K562 (cell line): ENCODE data around the gene HSFX3. TPM values are rescaled to one million over a fixed set of nuclear protein-coding genes. Genes with fewer than 3 reads are reported as not detected.
A peak's percentile ranks its signal among the peaks of the same experiment; 100 is the strongest.

Experiments used
- ARID3A ChIP-seq: IDR thresholded peaks from 2 replicates; pipeline ENCODE4 v1.6.1; 2012; ENCODE audit warnings: low read depth, low read length, improper control_type of control experiment, borderline replicate concordance
- CGGBP1 ChIP-seq: fragments of 250-450 bp; sonication (Bioruptor Pico); IDR thresholded peaks from 2 replicates; pipeline ENCODE4 v1.9.0; 2021; ENCODE audit warnings: mild to moderate bottlenecking
- GATAD2B ChIP-seq: fragments of 450-650 bp; IDR thresholded peaks from 2 replicates; pipeline ENCODE4 v1.6.1; 2017; ENCODE audit warnings: mild to moderate bottlenecking, borderline replicate concordance
- MAZ ChIP-seq, 2 experiments: fragments of 450-650 bp in 1 of 2; sonication (generic) in 1 of 2; formaldehyde crosslinking; IDR thresholded peaks in 1 of 2; conservative IDR thresholded peaks in 1 of 2; 2 replicates each; pipeline versions ENCODE4 v1.4.0 to v1.5.0; 2020; ENCODE audit warnings: mild to moderate bottlenecking in 1 of 2, missing genetic modification reagents in 1 of 2
- MCM2 ChIP-seq: fragments of 450-650 bp; IDR thresholded peaks from 2 replicates; pipeline ENCODE4 v1.6.1; 2017; ENCODE audit warnings: low read depth, mild to moderate bottlenecking
- MNT ChIP-seq, 2 experiments: fragments of 450-650 bp; conservative IDR thresholded peaks; 2 replicates each; pipeline ENCODE4 v1.6.1; 2017; ENCODE audit warnings: mild to moderate bottlenecking in 2 of 2, moderate library complexity in 2 of 2
- NFIC ChIP-seq: fragments of 450-650 bp; IDR thresholded peaks from 2 replicates; pipeline ENCODE4 v1.6.1; 2017; ENCODE audit warnings: mild to moderate bottlenecking, inconsistent platforms
- NR2C1 ChIP-seq, 2 experiments: fragments of 450-650 bp; IDR thresholded peaks; 2 replicates each; pipeline ENCODE4 v1.6.1; 2017; ENCODE audit warnings: mild to moderate bottlenecking in 2 of 2, antibody characterized with exemption in 1 of 2, inconsistent platforms in 1 of 2, missing compliant biosample characterization in 1 of 2, missing genetic modification characterization in 1 of 2
- RBBP5 ChIP-seq: fragments of 200-600 bp; sonication (generic); IDR thresholded peaks from 2 replicates; pipeline ENCODE4 v1.6.1; 2012; ENCODE audit warnings: borderline replicate concordance, mild to moderate bottlenecking, low read length, control low read depth, inconsistent platforms; ENCODE audit not compliant: insufficient read depth, poor library complexity, severe bottlenecking
- SRSF1 ChIP-seq: fragments of 200-400 bp; formaldehyde crosslinking; IDR thresholded peaks from 2 replicates; pipeline ENCODE4 v1.6.1; 2017; ENCODE audit warnings: mild to moderate bottlenecking, low read depth, low read length, moderate library complexity
- STAG1 ChIP-seq: sonication (generic); formaldehyde crosslinking; IDR thresholded peaks from 2 replicates; pipeline ENCODE4 v1.5.0; 2020; ENCODE audit warnings: missing genetic modification reagents, borderline replicate concordance
- TAF1 ChIP-seq: IDR thresholded peaks from 2 replicates; pipeline ENCODE4 v1.6.1; 2011; ENCODE audit warnings: mild to moderate bottlenecking, low read length, moderate library complexity; ENCODE audit not compliant: insufficient read depth, control insufficient read depth, severe bottlenecking; ENCODE audit errors: extremely low read depth
- YY1 ChIP-seq, 3 experiments: IDR thresholded peaks; 2 replicates each; pipeline ENCODE4 v1.6.1; 2011; ENCODE audit warnings: low read length in 2 of 3, mild to moderate bottlenecking in 2 of 3, moderate library complexity in 2 of 3, borderline replicate concordance in 1 of 3, control low read depth in 1 of 3, low read depth in 1 of 3; ENCODE audit not compliant: insufficient read depth in 3 of 3, insufficient replicate concordance in 2 of 3, control insufficient read depth in 1 of 3, insufficient read length in 1 of 3; ENCODE audit errors: extremely low read depth in 1 of 3
- ZBTB2 ChIP-seq: fragments of 450-650 bp; IDR thresholded peaks from 2 replicates; pipeline ENCODE4 v1.6.1; 2016; ENCODE audit warnings: antibody characterized with exemption
- ZNF175 ChIP-seq: fragments of 200-800 bp; sonication (Bioruptor generic); IDR thresholded peaks from 2 replicates; pipeline ENCODE4 v1.6.1; 2016; ENCODE audit warnings: low read depth, mild to moderate bottlenecking, missing genetic modification characterization, missing compliant biosample characterization
- ZNF277 ChIP-seq: fragments of 250-450 bp; sonication (Bioruptor Pico); IDR thresholded peaks from 2 replicates; pipeline ENCODE4 v1.8.0; 2022; ENCODE audit warnings: inconsistent platforms, mild to moderate bottlenecking, moderate library complexity, borderline replicate concordance
- polyA plus RNA-seq, 8 experiments: library from polyadenylated mRNA; depleted of rRNA in 4 of 8; stranded (reverse) in 5 of 8; unstranded in 3 of 8; fragments of >200 nt; fragmentation: Nextera tagmentation in 2 of 8; fragmentation: Illumina TruSeq in 1 of 8; extraction: Ambion mirVana in 2 of 8; extraction: Trizol in 1 of 8; gene quantifications; 2 replicates each; pipeline versions ENCODE4 v1.2.1 to v1.2.3, GENCODE V29; 2011 to 2014; ENCODE audit warnings: inconsistent platforms in 1 of 8, missing spikeins in 1 of 8
- total RNA-seq, 7 experiments: library from RNA; depleted of rRNA in 6 of 7; stranded (reverse); fragments of >200 nt in 6 of 7; fragmentation: Illumina TruSeq in 2 of 7; extraction: Trizol in 2 of 7; gene quantifications; 2 replicates each; pipeline versions ENCODE4 v1.2.1 to v1.2.3, GENCODE V29; 2011 to 2021; ENCODE audit warnings: low replicate concordance in 1 of 7

HSFX3 gene
- total and polyA plus RNA-seq, 9 of the 15 experiments (the other 6 are each of a cell fraction or from before 2014, with no cell fraction given) = 0.08 to 0.10 TPM; not detected in 7

GRCh38 chrX:149540621-149541520 lies 8.9 kb downstream of the HSFX3 start, which contains the start of gene EOLA1 (continued):
- TF ChIP-seq TAF1 (no peak), ARID3A (no peak), GATAD2B (no peak), SRSF1 (no peak), NFIC (peak; percentile 77), ZBTB2 (peak; percentile 100), ZNF277 (CRISPR knock-in tag) (no peak), MCM2 (no peak), STAG1 (CRISPR knock-in tag) (no peak), ZNF175 (no peak), CGGBP1 (no peak), RBBP5 (peak; percentile 56), YY1 (IDR thresholded peaks at IDR 0.05; ENCODE audit: borderline replicate concordance in 1 of 3, control insufficient read depth in 1 of 3, extremely low read depth in 1 of 3, insufficient read depth in 3 of 3, insufficient read length in 1 of 3, insufficient replicate concordance in 2 of 3, low read depth in 1 of 3, low read length in 2 of 3) (peak in 1 of 3 experiments; percentile 13), MNT (conservative IDR thresholded peaks at IDR 0.05) (peak; percentile 59 to 81; a peak in 3 of 4 replicates), NR2C1 (IDR thresholded peaks at IDR 0.05) (no peak), NR2C1 (tag; IDR thresholded peaks at IDR 0.05) (no peak), MAZ (CRISPR knock-in tag; conservative IDR thresholded peaks at IDR 0.05 in 1 of 2, IDR thresholded peaks at IDR 0.05 in 1 of 2) (0 out of 4 replicates have a peak, but pooled peaks of 1 of the 2 experiments have one; percentile 41)
